Epithelial cell of esophagus (primary cell): ENCODE results near the gene CERK.

Experiments
- DNase-seq: peaks from one replicate; pipeline ENCODE4 v3.0.0; 2010; ENCODE audit warnings: low read depth
- H3K4me3 ChIP-seq: 2 replicates; pipeline ENCODE4 v1.5.1; 2011; ENCODE audit warnings: mild to moderate bottlenecking, low read length, control low read depth
- CTCF ChIP-seq: IDR thresholded peaks from 2 replicates; pipeline ENCODE4 v1.5.1; 2011; ENCODE audit warnings: low read depth, mild to moderate bottlenecking, low read length, control low read depth, inconsistent platforms; ENCODE audit not compliant: insufficient read depth; ENCODE audit errors: missing control alignments

The CERK gene

DNA sequence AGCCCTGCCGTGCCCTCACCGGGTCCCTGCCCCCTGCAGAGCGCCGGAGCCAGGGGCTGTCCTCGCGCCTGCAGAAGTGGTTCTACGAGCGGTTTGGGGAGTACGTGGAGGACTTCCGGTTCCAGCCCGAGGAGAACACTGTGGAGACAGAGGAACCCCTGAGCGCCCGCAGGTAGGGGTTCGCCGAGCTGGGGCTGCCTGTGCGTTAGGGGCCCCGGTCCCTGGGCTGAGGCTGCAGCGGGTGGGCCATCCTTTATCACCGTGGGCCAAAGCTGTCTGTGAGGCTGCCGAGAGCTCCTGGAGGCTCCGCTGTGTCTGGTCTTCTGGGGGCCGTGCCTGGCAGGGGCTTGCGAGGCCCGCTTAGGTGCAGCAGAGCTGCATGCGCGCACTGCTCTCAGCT lies 75.1 kb downstream of the CERK start:
- H3K4me3 ChIP-seq = no peak overlapping the region
- DNase-seq = no peak
- no peak for TF ChIP-seq CTCF

GRCh38 chr22:46662226-46662625 lies 75.8 kb downstream of the CERK start:
- no peak for TF ChIP-seq CTCF
- H3K4me3 ChIP-seq = no peak overlapping the region
- DNase-seq = no peak

DNA sequence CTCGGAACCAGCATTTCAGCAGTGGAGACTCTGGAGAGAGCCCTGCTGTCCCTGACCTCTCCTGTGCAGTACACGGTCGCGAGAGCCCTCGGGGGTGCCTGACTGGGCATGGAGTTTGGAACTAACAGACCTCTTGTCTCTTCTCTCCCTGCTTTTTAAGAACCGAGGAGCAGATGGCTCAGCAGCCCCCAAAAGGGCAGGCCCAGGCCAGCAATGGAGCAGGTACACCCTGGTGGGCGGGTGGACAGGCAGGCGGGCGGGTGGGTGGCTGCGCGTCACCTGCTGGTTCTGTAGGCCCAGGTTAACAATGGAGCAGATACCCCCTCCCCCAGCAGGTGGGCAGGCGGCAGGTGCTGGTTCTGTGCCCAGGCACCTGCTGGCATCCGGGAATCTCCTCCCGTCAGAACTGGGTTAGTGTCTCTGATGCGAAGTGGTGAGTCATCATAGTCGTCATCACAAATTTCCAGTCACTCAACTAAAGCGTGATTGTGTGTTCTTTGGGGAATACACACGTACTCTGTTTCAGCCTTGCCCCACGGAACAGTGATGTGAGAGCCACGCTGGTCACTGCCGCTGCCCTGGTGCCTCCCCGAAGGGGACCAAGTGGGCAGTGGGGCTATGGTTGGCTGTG lies 76.7 kb downstream of the CERK start:
- H3K4me3 ChIP-seq = no peak overlapping the region
- TF ChIP-seq CTCF = no peak

GRCh38 chr22:46660604-46661201 lies 77.3 kb downstream of the CERK start:
- no peak for DNase-seq
- no peak overlapping the region for H3K4me3 ChIP-seq

More for the DNA sequence above, 76.7 kb downstream of the CERK start:
- peak; percentile 88 for DNase-seq

DNA sequence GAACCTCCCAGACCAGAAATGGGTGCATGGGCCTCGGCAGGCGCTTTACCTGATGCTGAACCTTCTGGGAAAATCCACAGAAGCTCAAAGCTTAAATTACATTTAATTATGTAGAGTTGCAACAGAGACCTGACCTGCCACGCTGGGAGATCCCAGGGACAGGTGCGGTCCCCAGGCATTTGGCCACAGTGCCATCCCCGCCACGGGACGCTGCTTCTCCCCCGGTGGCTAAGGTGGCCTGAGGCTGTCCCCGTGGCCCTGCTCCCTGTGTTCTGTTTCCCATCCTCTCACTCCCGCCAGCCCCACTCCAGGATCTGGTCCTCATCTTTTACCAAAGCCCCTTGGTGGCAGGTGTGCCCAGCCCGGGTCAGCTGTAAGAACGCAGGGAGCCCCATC lies 78.3 kb downstream of the CERK start:
- TF ChIP-seq CTCF = no peak
- no peak for DNase-seq
- no peak overlapping the region for H3K4me3 ChIP-seq

More at GRCh38 chr22:46660604-46661201, 77.3 kb downstream of the CERK start:
- no peak for TF ChIP-seq CTCF

GRCh38 chr22:46659059-46659790 lies 78.8 kb downstream of the CERK start:
- no peak for DNase-seq
- H3K4me3 ChIP-seq = no peak overlapping the region
- no peak for TF ChIP-seq CTCF
